Mucosa of descending colon (tissue), 3 donors: ENCODE results near the gene TSPAN11. TPM values are rescaled to one million over a fixed set of nuclear protein-coding genes. Genes with fewer than 3 reads are reported as not detected.
"Not testable (repeated sequence)": the region's sequence is repeated elsewhere in the genome, so short reads cannot be mapped to it uniquely, and the experiment has no call there.

Experiments used
- ATAC-seq: fragments of 200-7000 bp; cut with Tn5 transposase; one replicate; pipeline ENCODE4 v1.9.1; 2020; ENCODE audit warnings: mild to moderate bottlenecking, moderate library complexity
- DNase-seq, 3 donors: peaks; one replicate each; pipeline ENCODE4 v3.0.0-alpha.2; 2020
- H3K36me3 ChIP-seq: fragments of 200-600 bp; one replicate; pipeline ENCODE4 v1.8.0; 2021; ENCODE audit warnings: low read depth, mild to moderate bottlenecking
- H3K4me1 ChIP-seq: fragments of 200-600 bp; one replicate; pipeline ENCODE4 v1.8.0; 2021; ENCODE audit warnings: low read depth, mild to moderate bottlenecking
- H3K4me3 ChIP-seq: fragments of 200-600 bp; one replicate; pipeline ENCODE4 v1.8.0; 2021; ENCODE audit warnings: mild to moderate bottlenecking
- H3K9me3 ChIP-seq: fragments of 200-600 bp; one replicate; pipeline ENCODE4 v1.8.0; 2021; ENCODE audit warnings: mild to moderate bottlenecking
- CTCF ChIP-seq: fragments of 200-600 bp; IDR thresholded peaks from one replicate; pipeline ENCODE4 v1.8.0; 2022; ENCODE audit warnings: antibody characterized with exemption, mild to moderate bottlenecking
- intact Hi-C, 2 donors: fragments of 100-400 bp; cut with DNase I in 1 of 2; cut with micrococcal nuclease in 1 of 2; formaldehyde crosslinking; loops; one replicate each; pipeline versions ENCODE4 v1.11.0 to v1.11.1; 2022; cut with DNase I, micrococcal nuclease
- total RNA-seq, 3 donors: library from RNA; stranded (reverse); fragmentation: NEBNext Ultra II Directional in 2 of 3; extraction: Animal tissue kit (Norgen Biotek cat#: 25700) in 2 of 3; gene quantifications; one replicate each; pipeline versions ENCODE4 v1.2.1 to v1.2.4, GENCODE V29; 2021 to 2023
- donor health status: DM: no; HTN: no; CAD: no; lungs with moderate emphysema.
- donor health status: DM: no; HTN: no; CAD: no.
- donor health status: DM: no; HTN: yes; CAD: no.

The TSPAN11 gene
- total RNA-seq, 3 donors from 2014 or later: 3.2 to 19.9 (median 4.2) TPM

DNA sequence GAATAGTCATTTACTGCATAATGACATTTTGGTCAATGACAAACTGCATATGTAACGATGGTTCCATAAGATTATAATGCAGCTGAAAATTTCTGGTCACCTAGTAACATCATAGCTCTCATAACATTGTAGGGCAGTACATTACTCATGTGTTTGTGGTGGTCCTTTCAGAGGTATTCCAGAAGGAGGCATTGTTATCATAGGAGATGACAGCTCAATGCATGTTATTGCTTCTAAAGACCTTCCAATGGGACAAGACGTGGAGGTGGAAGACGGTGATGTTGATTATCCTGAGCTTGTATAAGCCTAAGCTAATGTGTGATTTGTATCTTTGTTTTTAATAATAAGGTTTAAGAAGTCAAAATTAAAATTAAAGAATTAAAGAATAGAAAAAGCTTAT lies 43.8 kb upstream of the TSPAN11 start:
- no peak for ATAC-seq
- H3K36me3 ChIP-seq: no peaks in the 10 kb centered on the region
- no peak overlapping the region for H3K4me3 ChIP-seq
- TF ChIP-seq CTCF: no peak
- DNase-seq: no peak
- intact Hi-C loops: no loop called here
- H3K4me1 ChIP-seq: no peaks in the 10 kb centered on the region
- peaks cover 10% of the 10 kb centered on the region for H3K9me3 ChIP-seq

DNA sequence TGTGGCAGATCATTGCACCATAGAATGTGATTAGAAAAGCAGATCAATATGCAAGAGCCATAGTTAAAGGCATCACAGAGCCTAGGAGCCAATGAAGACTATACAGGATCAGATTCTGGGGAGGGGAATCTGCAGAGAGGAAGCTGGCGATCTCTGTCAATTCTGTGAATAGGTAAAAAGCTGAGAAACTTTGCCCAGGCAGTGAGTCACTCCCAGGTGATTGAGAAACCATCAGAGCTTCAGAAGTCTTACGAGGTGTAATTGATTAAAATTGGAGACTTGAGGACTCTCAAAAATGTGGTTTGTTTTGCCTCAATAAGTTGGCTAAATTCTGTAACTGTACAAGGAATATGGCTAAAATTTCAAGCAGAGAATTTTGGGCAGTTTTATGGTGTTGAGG lies 41.7 kb upstream of the TSPAN11 start:
- H3K9me3 ChIP-seq: peaks cover 15% of the 10 kb centered on the region
- intact Hi-C loops: no loop called here
- DNase-seq (no peak), ATAC-seq (no peak)
- no peaks in the 10 kb centered on the region for H3K36me3 ChIP-seq
- TF ChIP-seq CTCF: no peak
- no peak overlapping the region for H3K4me3 ChIP-seq
- no peaks in the 10 kb centered on the region for H3K4me1 ChIP-seq

- DNase-seq (no peak), ATAC-seq (no peak)
- TF ChIP-seq CTCF: no peak
- H3K4me3 ChIP-seq: no peak overlapping the region
- no peaks in the 10 kb centered on the region for H3K36me3 ChIP-seq
- no peaks in the 10 kb centered on the region for H3K4me1 ChIP-seq
- H3K9me3 ChIP-seq: peaks cover 15% of the 10 kb centered on the region
- intact Hi-C loops: no loop called here
Observed at GRCh38 chr12:30885321-30885720, 41.2 kb upstream of the TSPAN11 start.

DNA sequence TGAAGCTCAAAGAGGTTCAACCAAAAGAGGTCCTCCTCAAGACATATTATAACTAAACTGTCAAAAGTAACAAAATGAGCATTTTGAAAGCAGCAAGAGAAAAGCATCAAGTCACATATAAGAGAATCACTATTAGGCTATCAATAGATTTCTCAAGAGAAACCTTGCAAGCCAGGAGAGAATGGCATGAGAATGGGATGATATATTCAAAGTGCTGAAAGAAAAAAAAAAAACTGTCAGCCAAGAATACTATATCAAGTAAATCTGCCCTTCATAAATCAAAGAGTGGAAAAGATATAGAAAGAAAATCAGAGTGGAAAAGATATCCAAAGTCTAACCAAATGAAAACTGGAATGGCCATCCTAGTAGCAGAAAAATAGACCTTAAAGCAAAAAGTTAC lies 39.3 kb upstream of the TSPAN11 start:
- DNase-seq (no peak), ATAC-seq (no peak)
- no peaks in the 10 kb centered on the region for H3K36me3 ChIP-seq
- H3K9me3 ChIP-seq: peaks cover 15% of the 10 kb centered on the region
- no peaks in the 10 kb centered on the region for H3K4me1 ChIP-seq
- TF ChIP-seq CTCF: no peak
- intact Hi-C loops: no loop called here
- no peak overlapping the region for H3K4me3 ChIP-seq

GRCh38 chr12:30888241-30888640 lies 38.3 kb upstream of the TSPAN11 start:
- Histone ChIP-seq H3K36me3 (no peaks in the 10 kb centered on the region), H3K4me3 (no peak overlapping the region), H3K9me3 (peaks cover 15% of the 10 kb centered on the region), H3K4me1 (no peaks in the 10 kb centered on the region)
- ATAC-seq (no peak), DNase-seq (no peak)
- no peak for TF ChIP-seq CTCF
- intact Hi-C loops: no loop called here

GRCh38 chr12:30894531-30894930 lies 32.0 kb upstream of the TSPAN11 start:
- H3K9me3 ChIP-seq, DNase-seq, H3K36me3 ChIP-seq, ATAC-seq, H3K4me3 ChIP-seq, intact Hi-C loops, H3K4me1 ChIP-seq: not testable (repeated sequence)
